H7 (cell line): Measurements from ENCODE around the gene MBOAT1. TPM values are rescaled to one million over a fixed set of nuclear protein-coding genes. Genes with fewer than 3 reads are reported as not detected.
"Not testable (repeated sequence)": the region's sequence is repeated elsewhere in the genome, so short reads cannot be mapped to it uniquely, and the experiment has no call there.

Source experiments
- DNase-seq: peaks from one replicate; pipeline ENCODE4 v3.0.0; 2012
- H3K27me3 ChIP-seq: 2 replicates; pipeline ENCODE4 v1.6.0; 2011; ENCODE audit warnings: mild to moderate bottlenecking, low read length; ENCODE audit not compliant: control insufficient read depth, insufficient read depth
- H3K36me3 ChIP-seq: replicated peaks from 2 replicates; pipeline ENCODE4 v1.5.1; 2011; ENCODE audit warnings: low read length; ENCODE audit not compliant: control insufficient read depth, insufficient read depth
- H3K4me3 ChIP-seq: 2 replicates; pipeline ENCODE4 v1.5.1; 2011; ENCODE audit warnings: low read depth, mild to moderate bottlenecking, control low read depth, low read length, moderate library complexity; ENCODE audit not compliant: insufficient read depth
- total RNA-seq: library from RNA; depleted of rRNA; stranded (reverse); fragments of >200 nt; shearing (Covaris generic); gene quantifications from 2 replicates; pipeline ENCODE4 v1.2.3, GENCODE V29; 2014

Gene MBOAT1
- total RNA-seq, 1 experiment from 2014 or later = 17.9 TPM

GRCh38 chr6:20200761-20201630, 11.3 kb downstream of the MBOAT1 start:
- no peaks in the 10 kb centered on the region; the same call in 1 of the 2 replicates for H3K36me3 ChIP-seq

DNA sequence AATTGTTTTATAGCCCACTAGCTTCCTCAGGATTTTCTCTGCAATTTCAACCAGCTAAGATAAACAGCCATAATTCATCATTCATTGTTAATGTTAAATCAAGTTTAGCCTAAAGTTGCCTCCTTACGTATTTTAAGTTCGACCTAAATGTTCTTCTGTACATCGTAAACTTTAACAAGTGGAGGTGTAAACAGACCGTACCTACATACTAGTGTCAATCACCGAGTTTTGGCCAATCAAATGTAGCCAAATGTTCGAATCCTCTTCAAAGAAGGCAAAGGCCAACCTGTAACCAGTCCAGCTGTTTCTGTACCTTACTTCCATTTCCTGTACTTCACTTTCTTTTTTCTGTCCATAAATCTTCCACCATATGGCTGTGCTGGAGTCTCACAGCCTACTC, 13.5 kb downstream of the MBOAT1 start:
- no peaks in the 10 kb centered on the region for H3K27me3 ChIP-seq
- DNase-seq = no peak
- no peaks in the 10 kb centered on the region for H3K36me3 ChIP-seq
- H3K4me3 ChIP-seq = no peak overlapping the region

More at GRCh38 chr6:20200761-20201630, 11.3 kb downstream of the MBOAT1 start:
- Histone ChIP-seq H3K27me3 (no peaks in the 10 kb centered on the region), H3K4me3 (no peak overlapping the region)
- no peak for DNase-seq

GRCh38 chr6:20198156-20198774, 14.0 kb downstream of the MBOAT1 start:
- H3K27me3 ChIP-seq = no peaks in the 10 kb centered on the region
- DNase-seq = no peak

GRCh38 chr6:20197251-20197650, 15.0 kb downstream of the MBOAT1 start:
- Histone ChIP-seq H3K27me3 (no peaks in the 10 kb centered on the region), H3K4me3 (no peak overlapping the region), H3K36me3 (no peaks in the 10 kb centered on the region)
- no peak for DNase-seq

More at GRCh38 chr6:20198156-20198774, 14.0 kb downstream of the MBOAT1 start:
- Histone ChIP-seq H3K4me3 (no peak overlapping the region), H3K36me3 (no peaks in the 10 kb centered on the region)

DNA sequence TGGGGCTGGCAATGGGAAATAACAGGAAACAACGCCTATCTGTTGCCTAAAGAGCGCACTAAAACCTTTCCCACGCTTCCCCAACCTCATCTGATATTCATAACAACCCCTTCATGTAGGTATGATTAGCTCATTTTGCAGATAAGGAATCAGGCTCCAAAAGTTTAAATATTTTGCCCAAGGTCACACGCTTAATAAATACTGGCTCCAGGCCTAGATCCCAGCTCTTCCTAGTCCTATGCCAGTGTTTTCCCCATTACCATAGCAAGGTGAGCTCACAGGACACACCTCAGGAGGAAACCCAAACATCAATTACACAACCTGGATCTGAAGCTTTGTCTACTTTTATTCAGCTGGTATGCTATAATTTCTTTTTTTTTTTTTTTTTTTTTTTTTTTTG, 19.6 kb downstream of the MBOAT1 start:
- no peak for DNase-seq
- Histone ChIP-seq H3K27me3 (no peaks in the 10 kb centered on the region), H3K4me3 (no peak overlapping the region), H3K36me3 (no peaks in the 10 kb centered on the region)

- Histone ChIP-seq H3K36me3 (no peaks in the 10 kb centered on the region), H3K4me3 (no peak overlapping the region), H3K27me3 (no peaks in the 10 kb centered on the region)
- no peak for DNase-seq
Measured at GRCh38 chr6:20191992-20192391, 20.3 kb downstream of the MBOAT1 start.

- Histone ChIP-seq H3K36me3 (no peaks in the 10 kb centered on the region), H3K27me3 (no peaks in the 10 kb centered on the region), H3K4me3 (no peak overlapping the region)
- DNase-seq = no peak
Measured at GRCh38 chr6:20188630-20189075, 23.6 kb downstream of the MBOAT1 start.

DNA sequence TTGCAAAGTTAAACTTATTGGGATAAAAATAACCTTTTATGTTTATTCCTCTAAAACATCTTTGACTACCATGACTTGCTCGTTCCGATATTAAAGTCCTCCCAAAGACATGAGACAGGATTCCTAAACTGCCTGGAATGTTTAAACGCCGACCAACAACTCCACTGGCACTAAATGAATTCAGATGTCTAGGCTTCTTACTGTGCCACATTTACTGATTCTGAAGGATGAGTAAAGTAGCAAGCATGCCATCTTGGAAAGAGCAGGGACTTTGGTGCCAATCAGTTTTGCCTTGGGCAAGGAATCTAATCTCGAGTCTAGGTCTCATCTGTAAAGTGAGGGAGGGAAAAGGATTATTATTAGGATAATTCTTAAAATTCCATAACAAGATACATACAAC, 25.3 kb downstream of the MBOAT1 start:
- DNase-seq = no peak
- no peak overlapping the region for H3K4me3 ChIP-seq

GRCh38 chr6:20183706-20184105, 28.6 kb downstream of the MBOAT1 start:
- no peak overlapping the region for H3K4me3 ChIP-seq
- H3K27me3 ChIP-seq = no peaks in the 10 kb centered on the region
- no peak for DNase-seq
- H3K36me3 ChIP-seq = no peaks in the 10 kb centered on the region; the same call in 1 of the 2 replicates

More for the DNA sequence above, 25.3 kb downstream of the MBOAT1 start:
- H3K27me3 ChIP-seq = no peaks in the 10 kb centered on the region
- H3K36me3 ChIP-seq = no peaks in the 10 kb centered on the region; the same call in 1 of the 2 replicates

GRCh38 chr6:20182926-20183521, 29.2 kb downstream of the MBOAT1 start:
- H3K36me3 ChIP-seq = no peaks in the 10 kb centered on the region; the same call in 1 of the 2 replicates
- H3K27me3 ChIP-seq = no peaks in the 10 kb centered on the region
- no peak overlapping the region for H3K4me3 ChIP-seq
- DNase-seq = no peak

GRCh38 chr6:20182069-20182468, 30.2 kb downstream of the MBOAT1 start:
- no peak for DNase-seq
- Histone ChIP-seq H3K27me3 (no peaks in the 10 kb centered on the region), H3K36me3 (no peaks in the 10 kb centered on the region; the same call in 1 of the 2 replicates), H3K4me3 (no peak overlapping the region)

GRCh38 chr6:20180935-20181334, 31.3 kb downstream of the MBOAT1 start:
- Histone ChIP-seq H3K36me3 (no peaks in the 10 kb centered on the region; the same call in 1 of the 2 replicates), H3K27me3 (no peaks in the 10 kb centered on the region), H3K4me3 (no peak overlapping the region)
- no peak for DNase-seq

DNA sequence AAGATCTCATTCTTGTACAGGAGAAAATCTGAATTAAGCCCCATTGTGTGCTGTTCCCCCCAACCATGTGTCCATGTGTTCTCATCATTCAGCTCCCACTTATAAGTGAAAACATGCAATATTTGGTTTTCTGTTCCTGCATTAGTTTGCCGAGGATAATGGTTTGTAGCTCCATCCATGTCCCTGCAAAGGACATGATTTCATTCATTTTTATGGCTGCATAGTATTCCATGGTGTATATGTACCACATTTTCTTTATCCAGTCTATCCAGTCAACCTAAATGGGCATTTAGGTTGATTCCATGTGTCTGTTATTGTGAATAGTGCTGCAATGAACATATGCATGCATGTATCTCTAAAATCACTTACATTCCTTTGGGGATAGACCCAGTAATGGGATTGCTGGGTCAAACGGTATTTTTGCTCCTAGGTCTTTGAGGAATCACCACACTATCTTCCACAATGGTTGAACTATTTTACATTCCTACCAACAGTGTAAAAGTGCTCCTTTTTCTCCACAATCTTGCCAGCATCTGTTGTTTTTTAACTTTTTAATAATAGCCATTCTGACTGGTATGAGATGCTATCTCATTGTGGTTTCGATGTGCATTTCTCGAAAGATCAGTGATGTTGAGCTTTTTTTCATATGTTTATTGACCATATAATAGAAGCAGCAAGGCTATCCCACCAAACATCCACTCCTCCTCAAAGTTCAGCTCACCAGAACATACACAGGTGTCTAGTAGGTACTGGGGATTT, 32.8 kb downstream of the MBOAT1 start:
- DNase-seq, H3K36me3 ChIP-seq: not testable (repeated sequence)

DNA sequence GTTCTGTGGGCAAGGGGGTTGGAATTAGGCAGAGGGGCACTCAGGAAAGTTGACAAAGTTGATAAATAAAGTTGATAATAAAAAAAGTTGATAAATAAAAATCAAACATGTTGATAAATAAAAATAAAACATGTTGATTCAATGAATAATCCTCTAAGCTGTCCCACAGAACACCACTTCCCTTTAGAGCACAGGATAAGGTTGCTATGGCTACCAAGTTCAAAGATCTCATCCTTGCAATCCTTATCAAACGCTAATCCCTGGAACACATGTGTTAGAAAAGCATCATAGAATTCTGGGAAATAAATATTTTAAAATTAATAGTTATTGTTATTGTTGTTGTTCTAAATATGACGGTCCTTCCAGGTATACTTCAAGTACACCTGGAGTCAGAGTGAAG, 33.9 kb downstream of the MBOAT1 start:
- no peaks in the 10 kb centered on the region; the same call in 1 of the 2 replicates for H3K36me3 ChIP-seq
- no peak overlapping the region for H3K4me3 ChIP-seq
- DNase-seq = no peak
- H3K27me3 ChIP-seq = no peaks in the 10 kb centered on the region

More for the DNA sequence above, 32.8 kb downstream of the MBOAT1 start:
- H3K27me3 ChIP-seq, H3K4me3 ChIP-seq: not testable (repeated sequence)
